GM21381 (cell line): ENCODE measurements around the gene FRMPD1.
"Not testable (repeated sequence)": the region's sequence is repeated elsewhere in the genome, so short reads cannot be mapped to it uniquely, and the experiment has no call there.

Source experiments
- ATAC-seq: cut with Tn5 transposase; IDR thresholded peaks from one replicate; pipeline ENCODE4 v1.9.1; 2021; ENCODE audit warnings: mild to moderate bottlenecking, moderate library complexity; ENCODE audit not compliant: unreplicated experiment

Gene FRMPD1, protein sequence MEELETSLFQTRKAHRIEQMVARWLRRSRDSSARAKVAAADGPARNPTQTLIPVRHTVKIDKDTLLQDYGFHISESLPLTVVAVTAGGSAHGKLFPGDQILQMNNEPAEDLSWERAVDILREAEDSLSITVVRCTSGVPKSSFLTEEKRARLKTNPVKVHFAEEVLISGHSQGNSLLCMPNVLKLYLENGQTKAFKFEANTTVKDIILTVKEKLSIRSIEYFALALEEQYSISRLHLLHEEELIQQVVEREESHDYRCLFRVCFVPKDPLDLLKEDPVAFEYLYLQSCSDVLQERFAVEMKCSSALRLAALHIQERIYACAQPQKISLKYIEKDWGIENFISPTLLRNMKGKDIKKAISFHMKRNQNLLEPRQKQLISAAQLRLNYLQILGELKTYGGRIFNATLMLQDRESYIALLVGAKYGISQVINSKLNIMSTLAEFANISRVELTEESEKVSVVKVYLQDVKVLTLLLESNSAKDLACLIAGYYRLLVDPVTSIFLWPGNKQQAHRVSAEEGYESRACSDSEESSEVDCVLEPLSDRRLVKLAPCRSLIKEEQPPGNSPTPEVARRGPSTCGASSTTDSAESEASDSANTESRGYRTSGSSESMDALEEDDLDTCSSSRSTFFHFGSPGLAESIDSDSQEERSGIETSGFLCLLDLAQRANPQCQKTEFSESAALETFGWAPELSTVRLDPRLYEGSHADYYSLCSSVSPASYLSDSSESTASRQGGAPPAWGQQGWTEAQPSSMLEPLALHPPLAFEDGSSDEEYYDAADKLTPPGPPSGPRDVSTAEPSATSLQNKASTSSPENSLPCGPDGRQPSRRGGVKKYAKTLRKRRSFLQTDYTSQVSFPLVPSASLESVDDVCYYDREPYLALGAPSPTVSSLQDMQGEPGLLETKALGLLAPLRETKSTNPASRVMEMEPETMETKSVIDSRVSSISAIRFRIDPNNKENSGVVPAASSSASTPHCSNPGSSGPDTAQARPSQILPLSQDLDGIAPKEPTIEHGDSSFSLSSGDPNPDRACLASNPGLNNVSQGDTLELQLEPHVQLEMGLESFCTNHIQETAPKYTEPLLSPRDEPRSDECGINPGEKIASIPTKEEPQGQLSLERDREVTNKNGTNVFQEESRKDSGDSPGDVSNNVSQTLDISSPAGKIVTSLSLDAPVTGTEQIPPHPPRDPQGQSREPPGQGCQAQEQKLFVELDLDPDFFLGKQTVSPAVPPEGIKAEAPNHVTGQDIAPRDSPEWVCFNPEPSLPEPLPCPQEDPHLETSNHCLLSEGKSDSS (N-terminal part only)

DNA sequence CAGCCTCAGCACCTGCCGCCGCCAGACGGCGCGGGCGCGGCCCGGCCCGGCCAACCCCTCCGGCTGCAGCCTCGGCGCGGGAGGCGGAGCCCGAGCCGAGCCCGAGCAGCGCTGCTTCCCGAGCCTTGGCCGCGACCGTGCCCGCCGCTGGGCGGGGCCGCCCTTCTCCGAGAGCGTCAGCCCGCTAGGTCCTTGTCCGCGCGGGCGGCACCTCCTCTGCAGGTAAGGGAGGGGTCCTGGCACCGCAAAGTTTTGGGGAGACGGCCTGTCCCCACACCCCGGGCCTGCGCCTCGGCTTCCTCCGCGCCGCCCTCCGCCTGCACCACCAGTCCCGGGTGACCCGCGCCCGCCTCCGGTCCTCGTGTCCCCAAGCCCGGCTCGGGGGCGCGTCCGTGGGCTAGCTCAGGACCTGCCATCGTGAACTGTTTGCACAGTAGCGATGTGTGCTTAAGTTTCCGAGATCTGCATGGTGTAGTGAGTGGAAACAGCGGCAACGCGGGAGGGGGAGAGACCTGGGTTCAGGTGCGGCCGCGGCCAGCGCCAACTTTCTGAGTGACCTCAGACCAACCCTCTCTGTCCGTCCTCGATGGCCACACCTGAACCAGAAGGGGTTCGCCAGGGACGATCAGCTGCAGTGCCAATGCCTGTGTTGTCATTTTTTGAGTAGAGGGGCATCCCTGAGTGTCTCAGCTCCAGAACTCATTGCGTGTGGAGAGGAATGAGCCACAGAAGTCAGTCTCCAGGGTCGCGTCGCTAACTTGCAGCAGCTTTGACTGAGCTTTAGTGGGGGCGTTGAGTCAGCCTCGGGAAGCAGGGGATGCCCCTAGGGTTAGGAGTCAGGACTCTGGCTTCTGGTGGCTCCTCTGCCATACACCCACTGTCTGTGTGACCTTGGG, at the start of gene FRMPD1:
Gene FRMPD1, plus strand, starts transcription at position 82 of the 896 bp plus-strand sequence. CDS start 41,688 bp downstream, outside the sequence.
- peak; percentile 93 for ATAC-seq

DNA sequence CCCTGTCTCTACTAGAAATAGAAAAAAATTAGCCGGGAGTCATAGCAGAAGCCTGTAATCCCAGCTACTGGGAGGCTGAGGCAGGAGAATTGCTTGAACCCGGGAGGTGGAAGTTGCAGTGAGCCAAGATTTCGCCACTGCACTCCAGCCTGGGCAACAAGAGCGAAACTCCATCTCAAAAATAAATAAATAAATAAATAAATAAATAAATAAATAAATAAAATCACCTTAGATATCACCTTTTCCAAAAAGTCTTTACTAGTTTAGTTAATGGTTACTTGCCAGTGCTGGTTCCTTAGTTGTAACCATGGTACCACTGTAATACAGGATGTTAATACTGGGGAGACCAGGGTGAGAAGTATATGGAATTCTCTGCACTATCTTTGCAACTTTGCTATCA, 48.7 kb upstream of the FRMPD1 start:
- ATAC-seq: not testable (repeated sequence)

DNA sequence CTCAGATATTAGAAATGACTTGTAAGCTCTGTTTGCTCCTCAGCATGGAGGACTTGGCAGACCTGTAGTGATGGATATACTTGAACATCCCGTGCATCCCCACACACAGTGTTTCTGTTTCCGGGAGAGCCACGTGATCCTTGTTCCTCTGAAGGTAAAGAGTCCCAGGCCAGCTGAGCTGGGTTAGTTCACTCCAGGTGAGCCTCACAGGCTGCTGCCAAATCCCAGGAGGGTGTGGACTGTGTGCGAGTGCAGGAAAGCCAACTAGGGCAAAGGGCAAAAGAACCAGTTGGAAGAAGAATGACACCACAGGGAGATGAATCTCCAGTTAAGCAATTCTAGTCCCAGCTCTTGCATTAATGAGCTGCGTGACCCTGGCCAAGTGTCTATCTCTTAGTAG, 47.9 kb upstream of the FRMPD1 start:
- no peak for ATAC-seq

DNA sequence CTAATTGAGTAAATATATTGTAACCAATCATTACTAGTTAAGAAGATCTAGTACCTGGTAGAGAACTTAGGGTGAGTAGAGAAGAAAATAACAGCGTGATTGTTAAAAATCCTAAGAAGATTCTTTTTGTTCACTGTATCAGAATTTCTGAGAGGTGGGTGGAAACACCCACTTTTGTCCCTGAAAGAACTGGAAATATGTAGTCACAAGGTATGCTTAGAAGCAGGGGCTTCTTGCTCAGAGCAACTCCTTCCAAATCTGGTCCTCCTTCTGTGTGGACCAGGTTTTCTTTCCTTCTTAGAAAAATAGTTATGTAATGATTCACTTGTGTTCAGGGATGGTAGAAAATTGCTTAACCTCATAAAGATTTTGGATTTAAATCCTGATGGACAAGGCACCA, 46.5 kb upstream of the FRMPD1 start:
- no peak for ATAC-seq

DNA sequence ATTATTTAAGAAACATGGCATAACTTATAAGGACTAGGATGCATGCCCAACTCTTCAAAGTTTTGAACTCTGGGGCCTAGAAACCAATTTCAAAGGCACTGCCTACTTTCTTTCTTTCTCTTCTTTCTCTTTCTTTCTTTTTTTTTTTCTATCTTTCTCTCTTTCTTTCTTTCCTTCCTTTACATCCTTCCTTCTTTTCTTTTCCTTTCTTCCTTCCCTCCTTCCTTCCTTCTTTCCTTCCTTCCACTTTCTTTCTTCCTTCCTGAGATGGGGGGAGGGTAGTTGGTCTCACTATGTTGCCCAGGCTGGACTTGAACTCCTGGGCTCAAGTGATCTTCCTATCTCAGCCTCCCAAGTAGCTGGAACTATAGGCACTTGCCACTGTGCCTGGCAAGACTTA, 42.5 kb upstream of the FRMPD1 start:
- no peak for ATAC-seq

DNA sequence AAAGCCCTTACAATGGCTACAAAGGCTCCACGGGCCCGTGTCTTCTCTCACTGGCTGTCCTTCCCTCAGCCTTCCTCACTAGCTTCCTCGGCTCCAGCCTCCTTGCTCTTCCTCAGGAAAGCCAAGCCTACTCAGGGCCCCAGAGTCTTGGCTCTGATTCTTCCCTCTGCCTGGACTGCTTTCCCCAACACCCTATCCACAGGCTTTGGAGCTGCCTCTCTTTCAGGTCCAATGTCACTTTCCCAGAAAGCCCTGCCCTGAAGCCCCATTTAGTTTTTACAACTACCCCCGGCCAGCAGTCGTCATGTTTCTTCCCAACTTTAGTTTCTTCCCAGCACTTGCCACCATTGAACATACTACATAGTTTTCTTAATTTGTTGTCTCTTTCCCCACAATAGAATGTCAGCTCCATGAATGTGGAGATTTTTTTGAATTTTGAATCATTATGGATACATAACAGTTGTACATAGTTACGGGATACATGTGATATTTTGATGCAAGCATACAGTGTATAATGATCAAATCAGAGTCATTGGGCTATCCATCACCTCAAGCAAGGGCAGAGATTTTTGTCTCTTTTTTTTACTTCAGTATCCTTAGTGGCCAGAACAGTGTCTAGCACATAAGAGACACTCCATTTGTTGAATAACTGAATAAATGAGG, 40.9 kb upstream of the FRMPD1 start:
- ATAC-seq: no peak

DNA sequence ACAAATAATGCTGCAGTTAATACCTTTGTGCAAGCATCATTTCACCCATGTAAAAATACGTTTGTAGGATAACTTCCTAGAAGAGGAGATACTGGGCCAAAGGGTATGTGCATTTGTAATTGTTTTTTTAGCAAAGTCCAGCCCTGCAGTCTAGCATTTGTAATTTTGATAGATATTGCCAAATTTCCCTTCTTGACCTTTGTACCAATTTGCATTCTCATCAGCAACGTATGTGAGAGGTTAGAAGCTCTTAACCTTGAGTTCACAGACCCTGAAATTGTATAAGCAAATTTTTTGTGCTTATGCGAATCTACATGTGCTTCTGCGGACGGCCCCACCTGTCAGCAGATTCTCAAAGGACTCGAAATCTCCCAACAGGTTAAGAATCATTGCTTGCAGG, 39.7 kb upstream of the FRMPD1 start:
- ATAC-seq: no peak

DNA sequence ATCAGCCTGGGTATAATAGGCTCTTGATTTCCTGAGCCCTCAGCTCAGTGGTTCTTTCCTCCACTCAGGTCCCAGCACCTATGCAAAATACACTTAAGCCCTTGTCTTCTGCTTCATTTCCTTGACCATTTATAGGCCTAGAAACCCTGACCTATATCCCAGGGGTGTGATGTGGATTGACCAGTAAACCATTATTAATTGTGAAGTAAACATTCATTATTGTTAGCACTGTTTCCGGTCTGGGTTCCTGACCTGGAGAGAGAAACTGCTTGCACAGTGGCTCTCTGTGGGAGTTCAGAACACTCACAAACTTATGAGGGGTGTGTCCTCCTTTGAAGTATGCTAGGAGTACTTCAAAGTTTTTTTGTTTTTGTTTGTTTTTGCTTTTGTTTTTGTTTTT, 38.8 kb upstream of the FRMPD1 start:
- ATAC-seq: no peak

DNA sequence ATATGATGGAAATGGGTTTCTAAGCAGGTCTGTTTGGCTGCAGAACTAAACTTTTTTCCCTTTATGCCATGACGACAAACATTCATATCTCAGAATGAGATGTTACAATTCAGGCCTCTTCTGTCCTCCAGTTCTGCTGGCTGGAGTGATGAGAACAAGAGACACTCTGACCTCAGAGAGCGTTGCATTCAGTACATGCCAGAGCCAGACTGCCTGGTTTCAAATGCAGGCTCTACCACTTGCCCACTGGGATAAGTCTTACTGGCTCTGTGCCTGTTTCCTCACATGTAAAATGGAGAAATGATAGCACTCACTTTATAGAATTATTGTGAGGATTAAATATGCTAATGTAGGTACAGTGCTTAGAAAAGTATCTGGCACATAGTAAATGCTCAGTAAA, 33.6 kb upstream of the FRMPD1 start:
- no peak for ATAC-seq

DNA sequence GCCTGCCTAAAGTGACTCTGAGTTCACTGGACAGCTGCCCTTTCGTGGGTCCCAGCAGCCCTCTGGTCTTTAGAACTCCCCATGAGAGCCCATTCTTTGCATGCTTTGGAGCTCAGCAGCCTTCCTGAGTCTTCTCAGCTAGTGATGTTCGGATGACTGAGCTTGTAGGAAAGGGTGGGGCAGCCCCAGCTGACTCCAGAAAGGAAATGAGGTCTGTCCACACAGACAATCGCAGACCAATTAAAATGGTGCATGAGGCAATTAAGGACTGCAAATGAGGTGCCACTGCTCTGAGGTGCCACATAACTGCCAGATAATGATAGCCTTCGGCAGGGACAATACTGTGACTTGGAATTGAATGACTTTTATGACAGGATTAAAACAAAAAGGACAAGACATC, 32.9 kb upstream of the FRMPD1 start:
- no peak for ATAC-seq

DNA sequence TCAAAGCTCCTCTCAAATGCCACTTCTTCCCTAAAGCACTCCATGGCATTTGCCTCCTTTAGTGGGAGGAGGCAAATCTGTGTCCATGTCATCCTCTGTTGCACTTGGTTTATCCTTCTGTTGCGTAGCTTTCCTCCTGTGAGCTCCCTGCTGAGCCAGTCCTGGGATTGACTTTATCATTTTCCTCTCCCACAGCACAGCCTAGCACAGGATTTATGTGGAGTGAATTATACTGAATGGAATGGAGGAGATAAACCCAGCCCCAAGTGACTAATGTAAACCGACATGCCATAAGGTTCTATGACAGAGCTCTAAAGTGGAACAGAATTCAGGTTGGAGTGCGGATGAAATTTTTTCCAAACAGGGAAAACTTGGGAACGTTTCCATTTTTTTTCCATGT, 31.9 kb upstream of the FRMPD1 start:
- ATAC-seq: no peak

DNA sequence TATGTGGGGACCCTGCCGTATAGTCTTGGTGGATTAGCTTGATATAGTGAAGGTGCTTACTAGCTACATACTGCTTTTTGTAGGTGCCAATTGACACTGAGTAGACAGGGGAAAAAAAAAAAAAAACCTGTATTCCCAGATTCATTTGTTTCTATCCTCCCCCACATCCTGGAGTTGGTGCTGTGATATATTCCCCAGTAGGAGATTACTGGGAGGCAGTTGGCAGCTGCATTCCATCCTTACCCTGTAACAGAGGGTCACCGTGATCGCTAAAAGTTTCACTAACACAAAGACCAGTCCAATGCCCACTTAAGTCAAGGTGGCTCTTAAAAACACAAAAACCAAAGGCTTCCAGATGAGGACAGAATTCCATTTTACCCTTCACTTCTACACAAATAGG, 30.9 kb upstream of the FRMPD1 start:
- no peak for ATAC-seq

DNA sequence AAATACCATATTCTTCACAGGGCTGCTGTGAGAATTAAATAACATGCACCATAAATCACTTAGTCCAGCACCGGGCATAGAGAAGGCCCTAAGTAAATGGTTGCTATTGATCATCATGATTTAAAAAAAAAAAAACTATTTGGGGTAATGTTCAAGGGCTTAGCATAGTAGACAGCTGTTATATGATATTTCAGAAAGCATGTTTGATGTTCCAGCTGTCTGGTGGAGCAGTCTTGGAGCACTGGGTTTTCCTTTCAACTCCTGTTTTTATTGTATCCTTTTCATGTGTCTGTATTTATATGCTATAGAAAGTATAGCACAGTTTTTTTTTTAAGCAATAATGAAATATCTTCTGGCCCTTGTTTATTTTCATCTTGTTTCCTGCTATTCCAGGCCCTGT, 30.4 kb upstream of the FRMPD1 start:
- no peak for ATAC-seq

DNA sequence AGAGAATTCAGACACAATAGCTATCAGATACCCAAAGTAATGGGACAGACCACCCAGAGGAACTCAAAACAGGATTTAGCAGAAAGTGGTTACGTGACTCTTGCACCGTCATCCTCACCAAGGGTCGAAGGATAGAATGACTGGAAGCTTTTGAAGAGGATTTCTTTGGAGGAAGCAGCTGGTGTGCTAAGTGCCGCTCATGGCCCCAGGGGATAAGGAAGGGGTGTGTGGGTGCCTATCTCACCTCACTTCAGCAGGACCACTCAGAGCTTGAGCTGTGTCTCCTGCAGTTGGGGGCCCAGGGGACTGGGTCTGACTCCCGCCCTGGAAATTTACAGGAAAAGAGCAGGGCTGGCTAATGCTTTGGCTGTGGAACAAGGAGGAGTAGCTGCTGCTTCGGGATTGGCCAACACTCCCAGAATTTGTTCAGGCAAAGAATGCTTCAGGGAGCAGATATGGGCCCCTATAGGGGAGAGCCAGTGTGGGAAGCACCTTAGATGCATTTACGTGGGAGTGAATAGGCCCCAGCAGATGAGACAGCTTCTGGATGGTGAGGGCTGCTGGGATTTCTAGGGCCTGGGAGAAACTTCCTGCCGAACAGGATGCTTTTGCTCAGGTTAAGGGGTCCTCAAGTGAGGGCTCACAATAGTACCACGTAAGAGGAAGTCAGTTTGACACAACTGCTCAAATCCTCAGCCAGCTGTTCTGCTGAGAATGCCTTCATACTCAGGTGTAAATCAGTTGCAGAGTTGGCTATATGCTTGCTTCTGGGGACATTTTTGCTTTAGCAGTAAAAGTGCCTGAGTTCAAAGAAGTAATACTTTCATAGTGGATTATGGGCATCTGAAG, 29.3 kb upstream of the FRMPD1 start:
- ATAC-seq: no peak

DNA sequence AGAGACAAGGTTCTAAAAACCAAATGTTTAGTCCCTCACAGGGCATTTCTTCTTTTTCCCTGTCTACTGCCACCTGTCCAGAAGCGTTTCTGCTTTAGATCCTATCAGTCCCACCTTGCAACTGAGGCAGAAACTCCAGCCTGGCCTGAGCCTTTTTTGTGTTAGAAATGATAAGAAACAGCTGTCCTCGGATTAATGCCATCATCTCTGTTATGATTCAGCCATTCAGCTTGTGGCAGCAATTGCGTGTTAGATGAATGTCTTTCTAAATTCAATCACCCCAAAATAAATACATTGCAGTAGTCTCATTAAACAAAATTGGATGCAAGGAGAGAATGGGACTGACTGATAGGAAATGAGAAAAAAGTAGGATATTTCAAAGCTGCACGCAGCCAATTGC, 28.3 kb upstream of the FRMPD1 start:
- no peak for ATAC-seq

DNA sequence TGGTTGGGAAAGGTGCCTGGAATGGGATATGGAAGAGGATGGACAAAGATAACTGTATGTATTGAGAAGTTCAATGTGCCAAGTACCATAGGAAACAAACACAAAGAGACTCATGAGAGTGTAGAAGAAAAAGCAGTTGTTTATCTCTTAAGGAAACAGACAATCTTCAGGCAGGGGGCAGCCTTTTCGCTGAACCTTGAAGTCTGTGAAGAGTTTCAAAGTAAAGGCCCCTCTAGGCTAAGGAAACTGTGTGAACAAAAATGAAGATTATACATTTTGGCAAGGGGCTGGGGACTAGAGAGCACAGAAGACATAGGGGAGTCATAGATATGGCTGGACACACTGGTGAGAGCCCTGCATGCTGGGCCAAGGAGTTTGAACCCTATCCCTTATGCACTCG, 27.5 kb upstream of the FRMPD1 start:
- no peak for ATAC-seq

DNA sequence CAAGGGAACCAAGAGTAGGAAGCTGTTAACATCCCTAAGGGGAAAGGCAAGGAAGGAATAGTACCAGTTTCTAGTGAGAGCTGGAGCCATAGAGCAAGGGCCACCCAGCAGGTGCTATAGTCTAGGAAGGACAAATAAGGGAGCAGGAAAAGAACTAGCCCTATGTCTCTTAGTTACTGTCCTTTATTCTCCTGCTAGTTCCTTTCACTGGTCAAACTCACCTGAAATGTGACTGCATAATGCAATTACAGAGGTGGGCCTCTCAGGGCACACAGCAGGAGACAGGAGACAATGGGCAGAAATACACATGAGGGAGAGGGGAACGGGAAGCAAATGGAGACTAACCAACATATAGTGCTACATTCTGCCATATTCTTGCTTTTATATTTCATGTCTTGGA, 26.7 kb upstream of the FRMPD1 start:
- ATAC-seq: no peak

DNA sequence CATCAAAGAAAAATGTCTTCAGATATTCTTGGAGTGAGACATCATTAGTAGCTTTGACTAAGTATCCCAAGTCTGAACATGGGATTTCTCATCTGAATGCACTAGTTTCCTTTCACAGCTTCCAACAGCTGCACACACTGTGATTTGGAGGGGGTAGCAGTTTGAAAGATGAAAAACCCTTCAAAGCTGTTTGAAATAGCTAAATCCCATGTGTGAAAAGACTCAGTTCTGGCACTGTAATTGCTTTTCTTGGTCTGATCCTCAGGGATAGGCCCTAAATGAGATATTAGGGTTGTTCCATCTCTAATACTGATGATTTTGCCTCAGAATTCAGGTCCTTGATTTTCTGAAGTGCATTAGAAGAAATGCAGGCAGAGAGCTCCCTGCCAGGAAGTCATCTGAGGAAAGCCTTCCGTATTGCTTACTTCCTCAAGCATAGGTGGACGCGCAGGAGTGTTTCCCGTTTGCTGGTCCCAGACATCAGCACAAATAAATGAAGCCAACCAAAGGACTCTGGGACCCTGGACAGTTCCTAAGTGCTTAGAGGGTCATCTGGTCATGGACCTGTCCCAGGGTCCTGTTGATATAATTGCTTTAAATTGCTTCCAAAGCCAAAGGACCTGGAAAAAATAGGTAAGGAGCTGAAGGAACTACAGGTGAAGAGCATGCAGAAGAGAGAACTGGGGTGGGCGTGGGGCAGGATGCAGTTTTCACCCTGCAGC, 25.6 kb upstream of the FRMPD1 start:
- no peak for ATAC-seq
